HepG2 (cell line): ENCODE data around the gene DPCD. TPM values are rescaled to one million over a fixed set of nuclear protein-coding genes. Genes with fewer than 3 reads are reported as not detected.
A peak's percentile ranks its signal among the peaks of the same experiment; 100 is the strongest.

Experiments used
- GTF2F1 ChIP-seq: fragments of 150-350 bp; IDR thresholded peaks from 2 replicates; pipeline ENCODE4 v1.6.1; 2014; ENCODE audit warnings: low read length
- HINFP ChIP-seq: sonication (generic); formaldehyde crosslinking; IDR thresholded peaks from 2 replicates; pipeline ENCODE4 v1.4.0; 2020; ENCODE audit warnings: low read depth, mild to moderate bottlenecking, missing genetic modification reagents
- KIAA2018 ChIP-seq: sonication (generic); formaldehyde crosslinking; IDR thresholded peaks from 2 replicates; pipeline ENCODE4 v1.5.0; 2020; ENCODE audit warnings: mild to moderate bottlenecking, missing genetic modification reagents, borderline replicate concordance
- KLF9 ChIP-seq: IDR thresholded peaks from 2 replicates; pipeline ENCODE4 v1.6.1; 2016; ENCODE audit warnings: low read depth
- MED1 ChIP-seq: sonication (generic); formaldehyde crosslinking; IDR thresholded peaks from 2 replicates; pipeline ENCODE4 v1.4.0; 2020; ENCODE audit warnings: missing genetic modification reagents
- MTA1 ChIP-seq: sonication (generic); formaldehyde crosslinking; IDR thresholded peaks from 2 replicates; pipeline ENCODE4 v1.4.0; 2020; ENCODE audit warnings: missing genetic modification reagents, mild to moderate bottlenecking, borderline replicate concordance
- TBX3 ChIP-seq: fragments of 450-650 bp; IDR thresholded peaks from 2 replicates; pipeline ENCODE4 v1.6.1; 2017; ENCODE audit warnings: antibody characterized with exemption, mild to moderate bottlenecking, inconsistent platforms, borderline replicate concordance
- ZNF234 ChIP-seq: sonication (generic); formaldehyde crosslinking; conservative IDR thresholded peaks from 2 replicates; pipeline ENCODE4 v1.5.1; 2020; ENCODE audit warnings: mild to moderate bottlenecking, missing genetic modification reagents
- ZNF530 ChIP-seq: sonication (generic); formaldehyde crosslinking; IDR thresholded peaks from 2 replicates; pipeline ENCODE4 v1.5.0; 2020; ENCODE audit warnings: low read depth, mild to moderate bottlenecking, missing genetic modification reagents
- ZNF574 ChIP-seq: sonication (generic); formaldehyde crosslinking; IDR thresholded peaks from 2 replicates; pipeline ENCODE4 v1.4.0; 2020; ENCODE audit warnings: missing genetic modification reagents
- ZNF800 ChIP-seq: sonication (generic); formaldehyde crosslinking; IDR thresholded peaks from 2 replicates; pipeline ENCODE4 v1.4.0; 2020; ENCODE audit warnings: missing genetic modification reagents
- polyA plus RNA-seq, 8 experiments: library from polyadenylated mRNA; depleted of rRNA in 3 of 8; stranded (reverse) in 7 of 8; unstranded in 1 of 8; fragments of >200 nt; fragmentation: Illumina TruSeq in 4 of 8; extraction: Trizol in 4 of 8; gene quantifications; 2 replicates each; pipeline versions ENCODE4 v1.2.1 to v1.2.3, GENCODE V29; 2011 to 2016; ENCODE audit warnings: low read depth in 4 of 8, missing spikeins in 1 of 8, mixed read lengths in 1 of 8; ENCODE audit not compliant: insufficient read depth in 1 of 8
- total RNA-seq, 5 experiments: library from RNA; depleted of rRNA; stranded (reverse); fragments of >200 nt; fragmentation: Illumina TruSeq; extraction: Trizol; gene quantifications; 2 replicates each; pipeline ENCODE4 v1.2.3, GENCODE V29; 2016; ENCODE audit warnings: low read depth in 1 of 5

DPCD gene
- total and polyA plus RNA-seq, 2 of the 13 experiments (the other 11 are each of a cell fraction or from before 2014, with no cell fraction given) = 25.2 to 27.0 TPM

- TF ChIP-seq MTA1 (CRISPR knock-in tag) (peak; percentile 38; the same call in 1 of the 2 replicates), TBX3 (no peak), HINFP (no peak), ZNF234 (CRISPR knock-in tag) (no peak), MED1 (CRISPR knock-in tag) (no peak), KLF9 (CRISPR knock-in tag) (no peak), ZNF800 (CRISPR knock-in tag) (no peak), KIAA2018 (CRISPR knock-in tag) (no peak), ZNF530 (CRISPR knock-in tag) (no peak), GTF2F1 (no peak), ZNF574 (CRISPR knock-in tag) (peak; percentile 34; the same call in 1 of the 2 replicates)
Measured at GRCh38 chr10:101569622-101570427, 18.3 kb upstream of the DPCD start (continued).
